Tibial artery (tissue), 4 donors: Measurements from ENCODE around the gene SH3D19.

Experiments
- DNase-seq, 2 donors: peaks; one replicate each; pipeline ENCODE4 v3.0.0-alpha.2; 2019
- H3K27ac ChIP-seq, 2 donors: fragments of 200-600 bp; sonication (generic) in 1 of 2; 1 replicate in 1 of 2; 2 replicates in 1 of 2; pipeline ENCODE4 v1.5.1; 2018 to 2019; ENCODE audit warnings: mild to moderate bottlenecking in 1 of 2
- H3K27me3 ChIP-seq, 2 donors: fragments of 200-600 bp; sonication (generic) in 1 of 2; one replicate each; pipeline versions ENCODE4 v1.5.1 to v1.6.0; 2016 to 2019
- H3K36me3 ChIP-seq, 3 donors: fragments of 200-600 bp; sonication (generic) in 2 of 3; one replicate each; pipeline ENCODE4 v1.5.1; 2016 to 2019; ENCODE audit warnings: mild to moderate bottlenecking in 2 of 3
- H3K4me1 ChIP-seq, 4 donors: fragments of 200-600 bp; sonication (generic) in 2 of 4; 1 replicate in 3 of 4; 2 replicates in 1 of 4; pipeline ENCODE4 v1.5.1; 2016 to 2019
- H3K4me3 ChIP-seq, 2 donors: fragments of 200-600 bp; sonication (generic) in 1 of 2; 1 replicate in 1 of 2; 2 replicates in 1 of 2; pipeline ENCODE4 v1.5.1; 2018 to 2019; ENCODE audit warnings: mild to moderate bottlenecking in 2 of 2
- H3K9me3 ChIP-seq, 3 donors: fragments of 200-600 bp; sonication (generic) in 1 of 3; one replicate each; pipeline ENCODE4 v1.5.1; 2016 to 2019
- intact Hi-C: fragments of 100-400 bp; cut with DNase I; formaldehyde crosslinking; loops from one replicate; pipeline ENCODE4 v1.15.0; 2023; ENCODE audit warnings: low total_unique reads
- TF ChIP-seq, protein P1 (sequence below), 2 experiments: fragments of 200-600 bp in 1 of 2; fragments of 450-650 bp in 1 of 2; IDR thresholded peaks; one replicate each; pipeline ENCODE4 v1.5.1; 2017 to 2019; ENCODE audit warnings: antibody characterized with exemption in 2 of 2, mild to moderate bottlenecking in 1 of 2, moderate library complexity in 1 of 2

SH3D19 gene

DNA sequence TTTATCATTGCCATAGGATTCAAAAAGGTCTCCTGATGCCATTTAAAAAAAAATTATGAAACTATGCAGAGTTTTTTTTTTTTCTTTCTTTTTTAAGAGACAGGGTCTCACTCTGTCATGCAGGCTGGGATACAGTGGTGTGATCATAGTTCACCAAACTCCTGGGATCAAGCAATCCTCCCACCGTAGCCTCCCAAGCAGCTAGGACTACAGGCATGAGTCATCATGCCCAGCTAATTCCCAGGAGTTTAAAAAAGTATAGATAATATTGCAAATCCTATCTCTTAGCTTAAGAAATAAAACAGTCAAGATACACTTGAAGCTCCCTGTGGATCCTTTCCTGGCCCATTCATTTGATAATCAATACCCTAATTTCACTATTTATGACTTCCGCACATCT, 107.1 kb downstream of the SH3D19 start:
- no peak for DNase-seq

DNA sequence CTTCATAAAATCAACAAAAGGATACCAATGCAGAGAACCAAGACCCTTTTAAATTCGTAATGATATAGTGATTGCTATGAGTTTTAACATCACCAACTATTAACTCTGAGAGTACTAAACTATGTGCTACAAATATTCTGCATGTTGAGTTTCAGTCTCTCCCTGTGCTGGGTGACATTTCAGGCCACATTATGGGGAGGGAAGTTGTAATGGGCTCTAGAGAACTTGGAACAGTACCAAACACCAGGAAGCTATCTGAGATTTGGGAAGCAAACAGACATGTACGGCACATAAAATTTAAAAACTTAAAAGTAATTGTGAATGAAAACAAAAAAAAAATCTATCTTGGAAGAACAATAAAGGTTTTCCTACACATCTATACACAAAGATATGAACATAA, 108.1 kb downstream of the SH3D19 start:
- Histone ChIP-seq H3K27ac (no peak overlapping the region), H3K4me3 (no peak overlapping the region), H3K36me3 (peaks cover 0 to 4% (median 0%) of the 10 kb centered on the region in 3 donors), H3K4me1 (peaks cover 0 to 49% (median 23%) of the 10 kb centered on the region in 4 donors), H3K27me3 (no peaks in the 10 kb centered on the region), H3K9me3 (no peaks in the 10 kb centered on the region)
- DNase-seq: no peak
- intact Hi-C loops: no loop called here
- TF ChIP-seq, protein P1, sequence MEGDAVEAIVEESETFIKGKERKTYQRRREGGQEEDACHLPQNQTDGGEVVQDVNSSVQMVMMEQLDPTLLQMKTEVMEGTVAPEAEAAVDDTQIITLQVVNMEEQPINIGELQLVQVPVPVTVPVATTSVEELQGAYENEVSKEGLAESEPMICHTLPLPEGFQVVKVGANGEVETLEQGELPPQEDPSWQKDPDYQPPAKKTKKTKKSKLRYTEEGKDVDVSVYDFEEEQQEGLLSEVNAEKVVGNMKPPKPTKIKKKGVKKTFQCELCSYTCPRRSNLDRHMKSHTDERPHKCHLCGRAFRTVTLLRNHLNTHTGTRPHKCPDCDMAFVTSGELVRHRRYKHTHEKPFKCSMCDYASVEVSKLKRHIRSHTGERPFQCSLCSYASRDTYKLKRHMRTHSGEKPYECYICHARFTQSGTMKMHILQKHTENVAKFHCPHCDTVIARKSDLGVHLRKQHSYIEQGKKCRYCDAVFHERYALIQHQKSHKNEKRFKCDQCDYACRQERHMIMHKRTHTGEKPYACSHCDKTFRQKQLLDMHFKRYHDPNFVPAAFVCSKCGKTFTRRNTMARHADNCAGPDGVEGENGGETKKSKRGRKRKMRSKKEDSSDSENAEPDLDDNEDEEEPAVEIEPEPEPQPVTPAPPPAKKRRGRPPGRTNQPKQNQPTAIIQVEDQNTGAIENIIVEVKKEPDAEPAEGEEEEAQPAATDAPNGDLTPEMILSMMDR (IDR thresholded peaks at IDR 0.05): no peak

More for the DNA sequence above, 107.1 kb downstream of the SH3D19 start:
- TF ChIP-seq, protein P1 (IDR thresholded peaks at IDR 0.05): no peak
- H3K4me3 ChIP-seq: no peak overlapping the region
- peaks cover 0 to 55% (median 23%) of the 10 kb centered on the region in 4 donors for H3K4me1 ChIP-seq
- intact Hi-C loops: no loop called here
- H3K9me3 ChIP-seq: no peaks in the 10 kb centered on the region
- no peaks in the 10 kb centered on the region for H3K27me3 ChIP-seq
- no peak overlapping the region for H3K27ac ChIP-seq
- H3K36me3 ChIP-seq: no peaks in the 10 kb centered on the region

DNA sequence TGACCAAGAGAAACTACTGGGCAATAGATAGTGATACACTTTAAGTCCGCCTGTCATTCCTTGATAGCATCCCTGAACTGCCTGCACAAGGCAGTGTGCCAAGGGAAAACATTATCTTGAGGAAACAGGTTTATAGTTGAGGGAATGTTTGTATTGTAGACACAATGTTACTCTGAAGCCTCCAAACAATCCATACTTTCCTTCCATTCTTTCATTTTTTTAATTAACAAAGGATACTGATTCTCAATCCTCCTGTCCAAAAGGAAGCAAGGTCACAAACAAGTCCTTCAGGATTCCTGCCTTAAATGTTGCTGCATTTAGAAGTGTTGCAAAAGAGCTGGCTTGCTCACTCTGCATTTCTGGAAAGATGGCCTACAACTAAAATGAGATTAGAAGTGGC, 110.1 kb downstream of the SH3D19 start:
- no peaks in the 10 kb centered on the region for H3K27me3 ChIP-seq
- peaks cover 0 to 4% (median 0%) of the 10 kb centered on the region in 3 donors for H3K36me3 ChIP-seq
- no peak overlapping the region for H3K27ac ChIP-seq
- H3K4me1 ChIP-seq: peaks cover 0 to 29% (median 13%) of the 10 kb centered on the region in 4 donors
- H3K9me3 ChIP-seq: no peaks in the 10 kb centered on the region
- DNase-seq: no peak
- no peak overlapping the region for H3K4me3 ChIP-seq
- TF ChIP-seq, protein P1 (IDR thresholded peaks at IDR 0.05): no peak
- intact Hi-C loops: no loop called here

DNA sequence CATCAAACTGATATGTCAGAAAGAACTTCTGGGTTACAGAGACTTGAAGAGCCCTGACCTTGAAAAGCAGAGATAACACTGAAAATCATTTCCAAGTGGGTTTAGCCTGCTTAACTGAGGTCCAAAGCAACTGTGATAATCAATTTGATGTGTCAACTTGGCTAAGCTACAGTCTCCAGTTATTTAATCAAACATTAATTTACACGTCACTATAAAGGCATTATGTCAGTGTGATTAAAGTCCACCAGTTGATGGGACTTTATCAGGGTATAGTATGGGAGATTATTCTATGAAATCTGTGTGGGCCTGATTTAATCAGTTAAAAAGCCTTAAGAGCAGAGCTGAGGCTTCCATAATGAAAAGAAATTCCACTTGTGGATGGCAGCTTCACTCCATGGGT, 117.5 kb downstream of the SH3D19 start:
- Histone ChIP-seq H3K27me3 (no peaks in the 10 kb centered on the region), H3K9me3 (no peaks in the 10 kb centered on the region), H3K4me3 (no peak overlapping the region), H3K4me1 (peaks cover 0 to 60% (median 27%) of the 10 kb centered on the region in 4 donors), H3K27ac (no peak overlapping the region), H3K36me3 (peaks cover 0 to 3% (median 0%) of the 10 kb centered on the region in 3 donors)
- TF ChIP-seq, protein P1 (IDR thresholded peaks at IDR 0.05): no peak
- no peak for DNase-seq
- intact Hi-C loops: no loop called here

DNA sequence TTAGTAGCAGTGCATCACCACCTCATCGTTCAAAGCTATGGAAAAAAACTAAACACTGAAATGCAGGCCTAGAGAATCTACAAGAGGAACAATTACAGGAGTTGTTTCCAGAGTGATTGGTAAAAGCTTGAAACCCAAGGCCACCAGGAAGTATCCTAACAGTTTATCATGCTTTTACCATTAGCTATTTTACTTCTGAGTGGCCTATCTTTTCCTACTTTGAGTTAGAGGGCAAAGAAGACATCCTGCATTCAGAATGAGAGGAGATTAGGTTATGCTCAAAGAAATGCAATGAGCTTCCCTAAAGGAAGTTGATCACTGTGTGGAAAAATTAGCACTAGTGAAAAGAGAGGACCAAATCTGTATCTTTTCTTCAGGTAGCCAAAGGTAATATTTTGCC, 118.2 kb downstream of the SH3D19 start:
- Histone ChIP-seq H3K4me1 (peaks cover 0 to 67% (median 28%) of the 10 kb centered on the region in 4 donors), H3K4me3 (no peak overlapping the region), H3K36me3 (no peaks in the 10 kb centered on the region), H3K27ac (peak overlapping the region in 1 of 2 donors; percentile 71), H3K27me3 (no peaks in the 10 kb centered on the region), H3K9me3 (no peaks in the 10 kb centered on the region)
- intact Hi-C loops: no loop called here
- TF ChIP-seq, protein P1 (IDR thresholded peaks at IDR 0.05): no peak
- no peak for DNase-seq
